ENCODE data around the gene ADGRA3. TPM values are rescaled to one million over a fixed set of nuclear protein-coding genes. Genes with fewer than 3 reads are reported as not detected.

Gene ADGRA3
- total and polyA plus RNA-seq, 2 donors (not counting 3 experiments of a cell fraction or from before 2014, with no cell fraction given) = 17.2 to 36.2 TPM

DNA sequence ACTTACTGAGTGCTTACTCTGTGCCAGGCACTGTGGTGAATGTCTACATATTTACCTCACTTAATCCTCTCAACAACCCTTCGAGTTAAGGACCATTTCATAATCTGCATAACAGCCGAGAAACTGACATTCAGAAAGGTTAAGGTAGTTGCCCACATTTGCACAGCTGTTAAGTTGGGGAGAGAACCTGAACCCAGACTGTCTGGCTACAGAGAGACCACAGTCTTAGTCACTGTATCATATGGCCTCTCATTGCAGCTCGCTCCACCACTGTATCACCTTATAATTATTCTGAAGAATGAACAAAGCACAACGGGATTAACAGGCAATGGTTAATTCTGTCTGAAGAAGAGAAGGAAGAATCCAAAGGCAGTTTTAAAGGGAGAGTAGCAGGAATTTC lies 98.5 kb downstream of the ADGRA3 start:
- H3K4me2 ChIP-seq (ENCODE audit: insufficient read depth, low read length) = no peak overlapping the region
- FAIRE-seq (no peak), DNase-seq (ENCODE audit: low read depth, low spot score) (no peak)
- TF ChIP-seq, protein P1, sequence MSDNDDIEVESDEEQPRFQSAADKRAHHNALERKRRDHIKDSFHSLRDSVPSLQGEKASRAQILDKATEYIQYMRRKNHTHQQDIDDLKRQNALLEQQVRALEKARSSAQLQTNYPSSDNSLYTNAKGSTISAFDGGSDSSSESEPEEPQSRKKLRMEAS (IDR thresholded peaks at IDR 0.05; ENCODE audit: insufficient read depth, insufficient read length) = no peak
- TF ChIP-seq FOS (IDR thresholded peaks at IDR 0.05; ENCODE audit: borderline replicate concordance, insufficient read depth, low read length) (no peak), EZH2 (IDR thresholded peaks at IDR 0.05; ENCODE audit: borderline replicate concordance, low read depth, low read length, severe bottlenecking) (no peak), POLR2AphosphoS5 (IDR thresholded peaks at IDR 0.05; ENCODE audit: insufficient read depth, low read depth, low read length) (no peak), JUN (IDR thresholded peaks at IDR 0.05; ENCODE audit: borderline replicate concordance, insufficient read depth, insufficient read length, low read depth) (no peak)
- TF ChIP-seq, protein P2, sequence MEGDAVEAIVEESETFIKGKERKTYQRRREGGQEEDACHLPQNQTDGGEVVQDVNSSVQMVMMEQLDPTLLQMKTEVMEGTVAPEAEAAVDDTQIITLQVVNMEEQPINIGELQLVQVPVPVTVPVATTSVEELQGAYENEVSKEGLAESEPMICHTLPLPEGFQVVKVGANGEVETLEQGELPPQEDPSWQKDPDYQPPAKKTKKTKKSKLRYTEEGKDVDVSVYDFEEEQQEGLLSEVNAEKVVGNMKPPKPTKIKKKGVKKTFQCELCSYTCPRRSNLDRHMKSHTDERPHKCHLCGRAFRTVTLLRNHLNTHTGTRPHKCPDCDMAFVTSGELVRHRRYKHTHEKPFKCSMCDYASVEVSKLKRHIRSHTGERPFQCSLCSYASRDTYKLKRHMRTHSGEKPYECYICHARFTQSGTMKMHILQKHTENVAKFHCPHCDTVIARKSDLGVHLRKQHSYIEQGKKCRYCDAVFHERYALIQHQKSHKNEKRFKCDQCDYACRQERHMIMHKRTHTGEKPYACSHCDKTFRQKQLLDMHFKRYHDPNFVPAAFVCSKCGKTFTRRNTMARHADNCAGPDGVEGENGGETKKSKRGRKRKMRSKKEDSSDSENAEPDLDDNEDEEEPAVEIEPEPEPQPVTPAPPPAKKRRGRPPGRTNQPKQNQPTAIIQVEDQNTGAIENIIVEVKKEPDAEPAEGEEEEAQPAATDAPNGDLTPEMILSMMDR (IDR thresholded peaks at IDR 0.05; ENCODE audit: extremely low read depth in 1 of 2, insufficient read depth in 1 of 2, low read depth in 1 of 2, low read length in 2 of 2) = no peak
- POLR2A ChIA-PET = no interaction called here
- no peaks in the 10 kb centered on the region for H3K27me3 ChIP-seq (ENCODE audit: control insufficient read depth in 2 of 2, insufficient read depth in 2 of 2, low read length in 2 of 2)
- H3K9me1 ChIP-seq (replicated peaks; ENCODE audit: control insufficient read depth, extremely low read depth, insufficient read depth, low read length) = no peaks in the 10 kb centered on the region
- intact Hi-C loops (cut with micrococcal nuclease) = loop anchor here (2.0 to 10.0 kb wide), 3 partner anchors 17 to 1997 kb away; no protein-coding TSS in a partner anchor
- BruUV-seq (replicated peaks) = no TSS peak
- H3K79me2 ChIP-seq (ENCODE audit: control insufficient read depth, insufficient read depth, low read length) = no peaks in the 10 kb centered on the region
- peaks cover 0 to 3% of the 10 kb centered on the region in 2 experiments for H3K36me3 ChIP-seq (ENCODE audit: control insufficient read depth in 2 of 2, extremely low read depth in 1 of 2, insufficient read depth in 2 of 2, low read length in 2 of 2)
- H3K27ac ChIP-seq (ENCODE audit: insufficient read depth, low read depth, low read length) = no peak overlapping the region
- dilution Hi-C loops (cut with MboI; ENCODE audit: extremely low pct_ligation_motif_present, low sequenced_read_pairs) = no loop called here
- no peak overlapping the region for H2AFZ ChIP-seq (ENCODE audit: low read depth, low read length)
- CTCF ChIA-PET = interaction anchor here (0.9 to 3.0 kb wide), 2 partner anchors 190 to 628 kb away, joined by 3 to 16 read pairs; no protein-coding TSS in a partner anchor
- H3K4me1 ChIP-seq (ENCODE audit: control insufficient read depth, extremely low read depth, insufficient read depth, low read length) = peaks cover 12% of the 10 kb centered on the region
- no peak overlapping the region for H3K4me3 ChIP-seq (replicated peaks in 1 of 3; ENCODE audit: insufficient read depth in 1 of 3, low read depth in 1 of 3, low read length in 3 of 3)
- H3K9ac ChIP-seq (replicated peaks; ENCODE audit: extremely low read depth, insufficient read depth, low read length) = no peak overlapping the region
- H3K9me3 ChIP-seq (replicated peaks; ENCODE audit: control insufficient read depth, insufficient read depth, low read length) = no peaks in the 10 kb centered on the region
- no peaks in the 10 kb centered on the region for H4K20me1 ChIP-seq (replicated peaks; ENCODE audit: control insufficient read depth, extremely low read depth, insufficient read depth, low read length)

Measured in endothelial cell of umbilical vein (primary cell).